Stimulated activated CD4-positive, alpha-beta T cell treated with anti-CD3 and anti-CD28 coated beads, Interleukin-2, amount 100 ng/mL, for 4 hours (primary cell): ENCODE data around the gene MEF2D.
A peak's percentile ranks its signal among the peaks of the same experiment; 100 is the strongest.

Source experiments
- DNase-seq: peaks from one replicate; pipeline ENCODE4 v3.0.0-alpha.2; 2020; ENCODE audit warnings: low read depth

The MEF2D gene

DNA sequence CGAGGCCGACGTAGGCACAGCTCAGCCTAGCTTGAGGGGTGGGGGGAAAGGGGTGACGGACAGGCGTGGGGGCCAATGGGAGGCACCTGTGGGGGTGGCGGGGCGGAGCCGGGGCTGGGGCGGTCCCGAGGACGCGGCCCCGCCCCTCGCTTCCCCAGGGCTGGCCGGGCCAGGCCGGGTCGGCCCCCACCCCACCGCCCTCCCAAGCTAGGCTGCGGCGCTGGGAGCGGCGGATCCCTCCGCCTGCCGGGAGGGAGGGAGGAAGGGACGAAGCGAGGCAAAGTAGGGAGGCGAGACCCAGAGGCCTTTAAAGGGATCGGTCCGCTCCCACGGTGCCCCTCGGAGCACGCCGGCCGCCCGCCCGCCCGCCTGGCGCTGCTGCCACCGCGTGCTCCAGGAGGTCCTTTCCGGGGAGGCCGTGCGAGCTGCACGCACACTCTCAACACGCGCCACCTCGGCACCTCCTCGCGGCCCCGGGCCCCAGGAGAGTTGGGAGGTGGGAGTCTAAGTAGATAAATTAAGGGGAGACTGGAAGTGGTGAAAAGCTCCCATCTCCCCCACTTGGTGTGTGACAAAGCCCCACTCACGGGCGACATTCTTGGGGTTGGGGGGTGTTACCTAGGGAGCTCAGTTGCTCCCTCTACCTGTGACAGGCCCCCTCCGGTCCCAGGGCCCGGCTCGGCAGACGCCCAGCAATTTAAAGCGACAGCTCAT is 375 bp upstream of the MEF2D start:
- DNase-seq, result peak; percentile 88

DNA sequence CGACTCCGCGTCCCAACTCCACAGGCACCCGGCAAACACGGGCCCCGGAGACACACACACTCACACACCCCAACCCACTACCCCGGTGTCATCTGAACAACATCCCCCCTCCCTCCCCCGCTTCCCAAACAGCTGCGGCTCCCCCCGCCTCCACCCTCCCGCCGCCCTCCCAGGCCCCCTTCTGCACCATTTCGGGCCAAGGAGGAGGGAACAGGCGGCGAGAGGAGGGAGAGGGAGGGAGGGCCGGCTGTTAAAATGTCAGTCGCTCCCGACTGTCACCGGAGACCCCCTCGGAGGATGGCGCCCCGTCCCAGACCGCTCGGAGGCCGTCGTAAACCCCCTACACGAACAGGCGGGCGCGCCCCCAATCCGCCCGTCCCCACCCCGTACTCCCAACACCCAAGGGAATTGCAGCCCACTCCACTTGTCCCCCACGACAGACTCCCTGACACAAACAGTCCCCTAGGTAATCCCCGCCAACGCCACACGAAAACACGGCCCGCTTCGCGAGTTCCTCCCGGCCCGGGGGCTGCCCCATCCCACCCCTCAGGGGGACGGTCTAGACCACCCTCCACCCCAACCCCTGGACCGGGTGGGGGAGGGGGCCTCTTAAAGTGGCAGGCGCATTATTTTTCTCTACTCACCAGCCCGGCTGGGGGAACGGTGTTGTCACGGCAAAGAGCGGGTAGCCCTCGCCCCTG is 583 bp downstream of the MEF2D start:
- DNase-seq, result no peak

DNA sequence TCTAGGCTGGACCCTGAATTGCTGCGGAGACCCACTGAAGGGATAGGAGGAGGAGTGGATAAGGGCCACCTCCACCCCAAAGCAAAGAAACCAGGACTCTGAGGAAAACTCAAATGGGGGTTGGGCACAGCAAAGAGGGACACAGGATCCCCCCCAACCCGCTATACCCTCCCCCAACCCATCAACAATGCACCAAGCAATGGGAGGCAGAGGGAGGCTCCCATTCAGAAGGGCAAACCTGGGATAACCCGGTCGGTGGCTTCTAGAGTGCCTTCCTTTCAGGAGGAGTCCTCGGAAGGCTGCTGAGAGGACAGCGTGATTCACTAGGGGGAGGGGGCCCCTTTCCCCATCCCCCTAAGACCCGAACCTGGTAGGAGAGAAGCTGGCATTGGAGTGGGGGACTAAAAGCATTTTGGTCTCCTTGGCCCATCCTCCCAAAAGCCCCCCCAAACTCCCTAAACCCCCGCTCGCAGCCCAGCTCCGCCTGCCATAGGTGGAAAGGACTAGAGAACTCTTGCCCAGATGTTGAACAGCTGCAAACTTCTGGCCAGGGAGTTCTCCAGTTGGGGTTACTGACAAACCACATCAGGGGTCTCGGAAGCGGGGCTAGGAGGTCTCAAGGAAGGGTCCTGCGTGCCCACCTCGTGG is 1.3 kb downstream of the MEF2D start:
- DNase-seq, result no peak

DNA sequence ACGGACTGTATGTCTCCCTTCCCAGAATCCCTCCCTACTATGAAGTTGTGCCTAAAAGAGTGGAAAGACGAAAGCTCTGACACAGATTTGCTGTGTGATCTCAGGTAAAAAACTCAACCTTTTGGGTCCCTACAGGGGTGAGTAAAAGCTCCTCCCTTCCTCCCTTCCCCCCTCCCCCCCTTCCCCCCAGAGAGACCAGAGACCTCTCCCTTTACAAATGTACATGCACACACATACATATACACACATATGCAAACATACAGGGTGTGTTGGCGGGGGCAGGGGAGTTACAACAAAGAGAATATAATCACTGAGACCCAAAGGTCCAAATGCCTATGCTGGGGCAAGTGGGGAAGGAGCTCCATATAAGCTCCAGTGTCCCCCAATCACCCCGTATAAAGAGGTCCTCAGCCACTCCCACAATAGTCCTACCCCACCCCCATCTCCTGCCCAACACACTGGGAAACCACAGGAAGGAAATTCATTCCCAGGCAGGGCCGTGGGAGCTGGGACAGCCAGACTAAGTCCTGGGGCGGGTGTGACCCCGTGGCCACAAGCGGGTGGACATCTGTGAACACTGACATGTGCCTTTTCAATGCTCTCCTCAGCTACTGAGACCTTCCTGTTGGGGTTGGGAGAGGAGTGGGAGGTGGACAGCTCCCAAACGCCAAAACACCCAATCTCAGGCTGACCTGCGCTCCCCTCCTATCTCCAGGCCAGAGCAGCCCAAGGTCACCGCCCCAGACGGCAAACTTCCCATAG is 2.0 kb downstream of the MEF2D start:
- no peak for DNase-seq

DNA sequence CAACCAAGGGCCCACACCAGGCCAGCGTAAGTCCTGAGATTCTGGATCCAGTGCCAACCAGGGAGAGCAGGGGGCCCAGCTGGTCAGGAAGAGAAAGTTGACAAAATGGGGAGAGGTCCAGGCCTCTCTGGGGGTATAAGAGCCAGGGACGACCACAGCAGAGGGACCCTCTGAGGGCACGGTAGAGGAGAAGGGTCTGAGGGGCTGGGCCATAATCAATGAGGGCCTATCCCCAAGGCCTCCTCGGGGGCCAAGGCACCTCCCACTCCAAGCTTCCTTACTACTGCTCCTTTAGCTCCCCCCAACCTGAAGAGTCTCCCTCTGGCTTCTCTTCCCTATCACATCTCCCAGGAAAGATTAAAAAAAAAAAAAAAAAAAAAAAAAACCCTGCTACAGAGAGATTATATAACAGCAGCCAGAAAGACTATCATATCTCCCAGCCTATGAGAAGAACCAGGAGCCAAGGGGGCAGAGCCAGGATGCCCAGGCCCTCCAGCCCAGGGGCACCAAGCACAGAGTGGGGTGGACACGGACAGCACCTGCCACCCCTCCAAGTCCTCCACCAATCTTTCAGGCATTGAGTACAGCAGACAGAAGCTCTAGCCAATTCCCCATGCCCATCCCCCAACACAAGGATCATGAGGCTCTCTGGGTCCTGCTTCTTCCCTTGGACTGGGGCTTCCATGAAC is 2.7 kb downstream of the MEF2D start:
- no peak for DNase-seq

DNA sequence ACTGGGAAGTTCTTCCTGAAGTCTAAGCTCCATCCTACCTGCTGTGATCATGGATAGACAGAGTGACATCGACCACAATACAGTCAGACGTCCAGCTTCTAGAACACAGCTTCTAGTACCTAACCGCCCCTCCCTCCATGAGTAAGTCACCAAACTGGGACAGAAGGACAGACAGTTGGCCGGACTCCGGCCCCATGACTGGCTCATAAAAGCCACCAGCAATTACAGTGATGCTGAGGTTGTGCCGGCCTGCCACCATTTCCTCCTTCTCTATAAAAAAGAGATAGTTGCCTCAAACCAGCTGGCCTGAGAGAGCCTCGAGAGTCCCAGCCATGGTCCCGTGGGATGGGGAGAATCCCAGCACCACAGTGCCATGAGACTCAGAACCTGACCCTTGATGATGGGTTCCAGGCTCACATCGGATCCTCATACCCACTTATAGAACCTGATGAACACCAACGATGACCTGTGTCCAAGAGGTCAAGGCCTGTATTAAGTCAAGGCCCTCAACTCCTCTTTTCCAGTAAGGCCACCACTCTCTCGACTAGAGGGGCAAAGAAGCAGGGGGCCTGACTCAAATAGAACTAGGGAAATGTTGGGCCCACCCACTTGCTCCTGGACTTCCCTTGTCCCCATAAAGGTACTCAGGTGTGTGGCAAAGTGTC is 3.4 kb downstream of the MEF2D start:
- no peak for DNase-seq

DNA sequence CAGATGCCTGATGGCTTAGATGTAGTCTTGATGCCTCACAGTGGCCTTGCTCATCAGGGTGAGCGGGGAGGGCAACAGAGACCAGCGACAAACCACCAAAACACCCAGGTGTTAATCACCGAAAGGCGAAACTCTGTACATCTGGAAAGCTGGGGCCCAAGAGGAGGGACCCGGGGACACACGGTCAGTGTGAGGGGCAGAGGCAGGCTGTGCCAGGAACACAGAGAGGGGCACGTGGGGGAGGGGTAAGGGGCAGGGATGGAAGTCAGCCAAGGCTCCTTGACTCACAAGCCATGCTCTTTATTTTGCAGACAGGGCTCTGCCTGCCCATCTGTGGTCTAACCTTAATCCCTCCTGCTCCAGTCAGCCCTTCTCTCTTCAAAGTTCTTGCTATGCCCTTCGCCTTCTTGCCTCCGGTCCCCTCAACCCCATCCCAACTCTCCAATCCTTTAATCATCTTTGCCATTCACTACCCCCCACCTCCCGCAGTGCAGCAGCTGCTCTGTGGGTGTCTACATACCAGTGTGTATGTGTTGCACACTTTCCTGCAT is 4.3 kb downstream of the MEF2D start:
- DNase-seq, result no peak

DNA sequence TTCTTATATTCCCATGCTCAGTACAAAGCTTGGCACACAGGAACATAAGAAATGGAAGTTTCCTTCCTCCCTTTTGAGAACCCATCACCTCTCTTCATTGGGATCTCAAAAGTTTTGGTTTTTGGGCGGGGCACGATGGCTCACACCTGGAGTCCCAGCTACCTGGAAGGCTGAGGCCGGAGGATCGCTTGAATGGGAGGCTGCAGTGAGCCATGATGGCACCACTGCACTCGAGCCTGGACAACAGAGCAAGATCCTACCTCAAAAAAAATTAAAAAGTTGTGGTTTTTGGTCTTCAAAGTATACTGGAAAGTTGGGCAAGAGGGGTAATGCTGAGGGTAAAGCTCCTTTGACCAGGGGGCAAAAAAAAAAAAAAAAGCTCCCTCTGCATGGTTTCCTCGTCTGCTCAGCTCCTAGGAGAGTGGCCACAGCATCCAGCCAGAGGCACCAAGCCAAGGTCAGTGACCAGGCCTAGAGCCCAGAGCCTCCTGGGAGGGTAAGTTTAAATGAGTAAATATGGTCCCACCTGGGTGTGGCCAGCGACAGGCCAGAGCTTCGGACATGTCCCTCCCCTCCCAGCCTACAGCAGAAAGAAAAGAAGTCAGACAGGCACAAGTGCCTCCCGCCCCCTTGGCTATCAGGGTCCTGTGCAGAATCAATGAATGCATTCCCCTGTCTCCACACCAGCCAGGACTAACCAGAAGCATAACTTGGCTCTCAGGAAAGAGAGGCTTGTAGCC is 5.0 kb downstream of the MEF2D start:
- no peak for DNase-seq

DNA sequence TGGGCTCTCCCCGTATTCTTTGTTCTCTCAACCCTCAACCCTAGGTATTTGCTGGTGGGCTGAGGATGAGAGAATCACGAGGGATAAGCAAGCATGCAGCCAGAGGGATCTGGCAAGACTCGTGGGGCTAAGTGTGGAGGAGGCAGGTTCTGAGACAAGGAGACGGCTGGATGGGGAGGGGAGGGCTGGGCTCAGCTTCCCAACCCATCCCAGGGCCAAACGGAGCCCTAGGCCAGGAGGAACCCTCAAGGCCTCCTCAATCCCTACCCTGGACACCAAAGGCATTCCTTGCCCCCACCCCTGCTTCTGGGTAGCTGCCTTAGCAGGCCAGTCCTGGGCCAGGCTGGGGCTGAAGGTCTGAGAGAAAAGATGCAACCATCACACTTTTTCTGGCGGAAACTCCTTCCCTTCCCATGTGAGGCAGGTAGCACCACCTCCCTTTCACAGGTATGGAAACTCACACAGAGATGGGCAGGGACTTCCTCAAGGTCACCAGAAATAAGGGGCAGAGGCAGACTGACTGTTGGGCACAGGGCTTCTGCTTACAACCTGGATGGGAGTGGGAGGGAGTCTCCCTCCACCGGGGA is 6.2 kb downstream of the MEF2D start:
- no peak for DNase-seq

DNA sequence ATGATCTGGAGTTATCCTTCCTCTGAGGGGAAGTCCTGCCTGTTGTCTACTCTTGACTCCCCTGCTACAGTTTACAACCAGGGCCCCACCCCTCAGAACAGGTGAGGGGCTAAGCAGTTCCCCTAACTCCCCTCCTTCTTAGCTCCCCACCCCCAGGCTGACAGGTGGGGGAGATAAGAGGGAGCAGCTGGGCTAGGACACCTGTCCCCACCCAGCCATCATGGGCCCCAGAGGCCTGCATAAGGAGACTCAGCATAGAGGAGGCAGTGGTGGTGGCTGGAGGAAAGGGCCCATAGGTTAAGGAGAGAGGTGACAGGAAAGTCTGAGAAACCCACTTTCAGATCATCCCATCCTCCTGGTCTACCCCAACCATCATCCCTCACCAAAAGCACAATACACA is 6.8 kb downstream of the MEF2D start:
- DNase-seq, result no peak

DNA sequence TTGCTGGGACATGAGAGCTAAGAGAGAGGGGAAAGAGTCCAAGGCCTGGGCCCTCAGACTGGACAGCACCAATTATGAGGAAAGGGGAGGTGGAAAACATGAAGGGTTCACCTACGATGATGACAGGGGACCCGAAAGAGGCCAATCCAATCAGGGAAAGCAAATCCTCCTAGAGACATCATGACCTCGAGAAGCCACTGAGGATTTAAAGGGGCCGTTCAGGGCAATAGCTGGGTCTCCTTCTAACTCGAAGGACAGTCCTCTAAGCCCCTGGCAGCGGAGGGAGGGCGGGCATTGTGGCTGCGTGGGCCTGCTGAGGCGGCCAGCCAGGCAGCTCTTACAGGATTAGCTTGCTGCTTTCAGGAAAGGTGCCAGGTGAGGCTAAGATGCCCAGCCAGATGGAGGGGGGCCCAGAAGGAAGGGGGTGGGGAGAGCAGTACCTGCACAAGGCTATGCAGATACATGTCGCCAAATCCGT is 7.4 kb downstream of the MEF2D start:
- DNase-seq, result no peak

DNA sequence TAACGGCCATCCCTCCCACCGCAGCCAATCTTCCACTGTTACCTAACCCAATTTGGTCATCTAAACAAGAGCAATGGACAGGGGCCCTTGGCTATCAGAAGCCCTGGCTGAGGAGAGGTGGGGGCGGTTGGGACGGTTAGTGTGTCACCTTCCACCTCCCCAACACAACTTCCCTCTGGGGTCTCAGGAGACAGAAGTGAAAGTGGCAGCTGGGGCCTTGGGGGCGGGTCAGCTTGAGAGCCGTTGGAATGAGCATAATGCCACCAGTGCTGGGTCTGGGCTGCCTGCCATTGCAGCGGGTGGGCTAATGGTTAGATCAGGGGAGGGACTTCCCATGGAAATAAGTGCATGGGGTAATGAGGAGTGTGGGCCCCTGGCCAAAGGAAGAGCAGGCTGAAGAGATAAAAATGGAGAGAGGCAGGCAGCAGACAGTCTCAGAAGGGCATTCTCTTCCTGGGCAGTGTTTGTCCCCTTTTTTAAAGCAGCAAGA is 7.9 kb downstream of the MEF2D start:
- no peak for DNase-seq

DNA sequence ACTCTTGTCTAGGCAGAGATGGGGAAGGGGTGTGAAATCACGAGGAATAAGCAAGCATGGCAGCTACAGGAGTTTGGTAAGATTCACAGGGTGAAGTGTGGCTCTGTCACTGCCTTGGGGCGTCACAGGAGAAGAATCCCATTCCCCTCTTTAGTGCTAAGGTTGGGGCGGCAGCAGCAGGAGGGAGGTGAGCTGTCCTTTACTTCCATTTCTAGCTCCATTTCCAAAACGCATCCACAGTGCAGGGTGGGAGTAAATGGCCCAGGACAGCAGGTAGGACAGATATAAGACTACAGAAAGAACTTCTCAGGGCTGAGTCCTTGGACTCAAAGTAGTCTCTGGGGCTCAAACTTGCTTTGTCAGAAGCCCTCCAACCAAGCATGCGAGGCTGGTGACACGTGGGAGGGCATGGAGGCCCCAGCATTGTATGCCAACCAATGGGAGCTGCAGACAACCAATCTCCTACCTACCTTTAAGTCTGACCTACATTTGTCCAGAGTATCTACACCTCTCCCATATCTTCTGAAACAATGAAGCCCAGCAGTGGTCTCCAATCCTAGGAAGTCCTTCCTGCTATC is 8.5 kb downstream of the MEF2D start:
- DNase-seq, result no peak

DNA sequence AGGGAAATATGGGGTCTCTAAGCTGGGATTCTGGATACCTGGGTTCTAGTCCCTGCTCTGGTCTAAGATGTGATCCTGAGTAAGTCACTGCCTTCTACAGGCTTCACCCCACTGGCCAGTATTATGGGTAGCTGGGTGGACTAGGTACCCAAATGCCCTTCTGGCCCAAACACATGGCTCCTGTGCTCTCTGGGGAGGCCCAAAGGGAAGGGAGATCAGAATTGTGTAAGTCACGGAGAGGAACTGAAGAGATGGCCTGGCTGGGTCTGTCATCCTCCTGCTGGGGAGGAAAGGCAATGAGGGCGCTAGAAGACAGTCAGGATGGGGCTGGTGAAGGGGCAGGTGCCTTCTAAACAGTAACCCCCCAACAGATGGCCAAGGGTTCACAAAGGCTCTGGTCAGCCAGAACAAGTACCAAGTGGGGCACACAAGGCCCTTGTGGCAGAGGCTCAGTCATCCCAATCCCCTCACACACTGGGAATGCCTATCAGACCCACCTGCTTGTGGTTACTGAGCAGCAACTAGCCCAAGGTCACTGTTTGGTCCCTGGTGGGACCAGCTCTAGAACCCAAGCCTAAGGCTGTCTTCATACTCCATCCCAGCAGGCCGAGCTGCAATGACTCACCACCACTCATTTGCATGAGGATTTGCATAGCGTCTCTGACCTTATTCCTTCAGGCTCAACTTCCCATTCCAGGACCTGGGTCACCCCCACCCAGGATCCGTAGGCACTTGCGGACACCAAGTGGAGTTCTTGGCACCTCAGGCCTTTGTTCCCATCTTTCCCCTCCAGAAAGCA is 9.2 kb downstream of the MEF2D start:
- no peak for DNase-seq

DNA sequence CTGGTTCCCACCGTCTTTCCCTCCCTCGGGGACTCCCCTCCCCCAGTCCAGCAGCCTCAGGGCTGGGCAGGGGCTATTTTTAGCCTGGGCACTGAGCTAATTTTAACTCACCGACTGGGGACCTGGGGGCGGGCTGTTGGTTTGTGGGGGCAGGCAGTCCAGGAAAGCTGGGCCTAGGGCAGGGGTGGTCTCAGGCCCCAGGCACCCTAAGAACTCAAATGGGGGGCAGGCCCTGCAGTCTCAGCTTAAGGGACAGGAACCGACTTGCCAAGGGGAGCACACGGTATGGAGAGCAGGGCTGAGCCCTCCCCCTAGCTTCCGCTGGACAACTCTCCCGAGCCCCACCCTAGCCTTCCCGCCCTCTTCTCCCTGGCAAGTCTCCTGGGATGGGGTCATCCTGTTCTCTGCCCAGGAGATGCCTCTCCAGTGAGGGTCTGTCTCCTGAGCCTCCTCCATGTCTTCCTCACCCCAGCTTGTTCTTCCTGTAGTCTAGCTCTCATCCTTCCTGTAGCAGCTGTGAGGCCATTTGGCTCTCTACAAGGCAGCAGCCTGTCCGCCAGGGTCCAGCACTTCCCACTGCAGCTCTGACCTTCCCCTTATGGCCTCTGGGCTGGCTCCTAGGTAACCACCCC is 10.1 kb downstream of the MEF2D start:
- no peak for DNase-seq

DNA sequence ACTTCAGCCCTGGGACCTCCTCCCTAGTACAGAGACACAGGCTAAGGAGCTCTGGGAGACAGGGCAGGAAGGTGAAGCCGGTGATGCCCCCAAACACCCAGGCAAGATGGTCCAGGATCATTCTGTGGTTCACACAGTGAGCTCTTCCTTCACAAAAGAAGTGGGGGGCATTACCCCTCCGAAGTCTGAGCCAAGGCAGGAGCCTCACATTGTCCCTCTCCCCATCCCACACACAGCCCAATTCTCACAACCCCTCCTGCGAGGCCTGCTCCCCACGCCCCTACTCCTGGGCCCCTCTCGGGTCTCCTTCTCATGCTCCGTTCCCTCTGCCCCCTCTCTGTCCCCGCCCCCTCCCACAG is 10.7 kb downstream of the MEF2D start:
- DNase-seq, result no peak

DNA sequence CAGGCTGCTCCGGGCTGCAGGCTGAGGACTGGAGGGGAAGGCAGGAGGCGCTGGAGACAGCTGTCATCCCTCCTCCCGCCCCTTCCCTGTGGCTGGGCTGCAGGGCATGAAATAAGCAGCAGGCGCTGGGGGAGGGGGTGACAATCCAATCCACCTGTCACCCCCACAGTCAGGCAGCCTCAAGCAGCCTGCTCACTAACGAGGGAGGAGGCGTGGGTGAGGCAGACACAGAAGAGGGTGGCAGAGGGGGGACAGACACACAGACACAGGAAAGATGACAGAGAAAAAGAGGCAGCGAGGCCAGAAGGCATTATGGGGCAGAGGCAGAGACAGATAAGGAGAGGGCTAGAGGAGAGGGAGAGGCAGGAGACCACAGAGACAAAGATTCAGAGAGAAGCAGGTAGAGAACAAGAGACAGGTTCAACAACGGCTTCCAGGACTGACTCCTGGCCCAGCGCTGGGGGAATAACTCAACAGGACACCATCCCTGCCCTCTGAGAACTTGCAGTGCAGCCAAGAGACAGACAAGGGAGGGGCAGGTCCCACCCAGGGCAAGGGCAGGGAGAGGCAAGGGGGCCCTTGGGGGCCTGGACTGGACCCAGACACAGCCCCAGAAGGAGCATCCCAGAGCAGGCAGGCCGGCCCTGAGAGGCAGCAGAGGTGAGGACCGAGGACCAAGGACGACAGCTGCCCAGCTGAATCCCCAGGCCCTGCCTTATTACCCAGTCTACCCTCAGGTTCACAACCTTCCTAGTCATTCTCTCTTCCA is 11.2 kb downstream of the MEF2D start:
- DNase-seq, result peak; percentile 67
